Esophagus muscularis mucosa (tissue), 4 donors: ENCODE results near the gene HELZ2. TPM values are rescaled to one million over a fixed set of nuclear protein-coding genes. Genes with fewer than 3 reads are reported as not detected.

ENCODE experiments used
- DNase-seq: peaks from one replicate; pipeline ENCODE4 v3.0.0-alpha.2; 2017; ENCODE audit errors: extremely low spot score
- H3K27ac ChIP-seq, 4 donors: fragments of 200-600 bp; sonication (generic); replicated peaks in 1 of 4; 1 replicate in 3 of 4; 2 replicates in 1 of 4; pipeline ENCODE4 v1.5.1; 2016 to 2019; ENCODE audit warnings: mild to moderate bottlenecking in 1 of 4
- H3K27me3 ChIP-seq, 4 donors: fragments of 200-600 bp; sonication (generic); one replicate each; pipeline versions ENCODE4 v1.5.1 to v1.6.0; 2016 to 2019
- H3K36me3 ChIP-seq, 4 donors: fragments of 200-600 bp; sonication (generic); one replicate each; pipeline ENCODE4 v1.5.1; 2016 to 2019
- H3K4me1 ChIP-seq, 4 donors: fragments of 200-600 bp; sonication (generic); one replicate each; pipeline ENCODE4 v1.5.1; 2016 to 2019
- H3K4me3 ChIP-seq, 4 donors: fragments of 200-600 bp; sonication (generic); 1 replicate in 2 of 4; 2 replicates in 2 of 4; pipeline ENCODE4 v1.5.1; 2016 to 2019; ENCODE audit warnings: mild to moderate bottlenecking in 4 of 4, moderate library complexity in 1 of 4
- H3K9me3 ChIP-seq, 4 donors: fragments of 200-600 bp; sonication (generic); 1 replicate in 3 of 4; 2 replicates in 1 of 4; pipeline ENCODE4 v1.5.1; 2016 to 2019
- EP300 ChIP-seq: sonication (generic); formaldehyde crosslinking; IDR thresholded peaks from one replicate; pipeline ENCODE4 v1.6.1; 2017; ENCODE audit warnings: antibody characterized with exemption
- POLR2A ChIP-seq: fragments of 450-650 bp; IDR thresholded peaks from one replicate; pipeline ENCODE4 v1.6.1; 2017; ENCODE audit warnings: antibody characterized with exemption, moderate library complexity, mild to moderate bottlenecking, low read depth
- POLR2AphosphoS5 ChIP-seq, 2 donors: sonication (generic); formaldehyde crosslinking; IDR thresholded peaks; one replicate each; pipeline ENCODE4 v1.6.1; 2017; ENCODE audit warnings: antibody characterized with exemption in 2 of 2
- WGBS: methylation state at CpG from one replicate; pipeline ENCODE4 v1.1.5; 2018; 5-methylcytosine and 5-hydroxymethylcytosine counted together
- intact Hi-C: fragments of 100-400 bp; cut with DNase I; formaldehyde crosslinking; loops from one replicate; pipeline ENCODE4 v1.15.1; 2023
- total RNA-seq, 4 donors: library from RNA; depleted of rRNA; stranded (reverse); fragments of >200 nt; gene quantifications; one replicate each; pipeline versions ENCODE4 v1.1.0 to v1.2.1, GENCODE V29; 2016
- TF ChIP-seq, protein P1 (sequence below), 3 experiments: fragments of 200-600 bp in 2 of 3; fragments of 450-650 bp in 1 of 3; sonication (generic) in 2 of 3; IDR thresholded peaks; one replicate each; pipeline ENCODE4 v1.5.1; 2017 to 2019; ENCODE audit warnings: antibody characterized with exemption in 3 of 3, mild to moderate bottlenecking in 2 of 3, moderate library complexity in 1 of 3

HELZ2 gene
- total RNA-seq, 4 donors from 2014 or later, result 19.5 to 36.9 (median 30.3) TPM

- H3K27ac ChIP-seq, result no peak overlapping the region
- TF ChIP-seq POLR2AphosphoS5 (IDR thresholded peaks at IDR 0.05) (no peak), EP300 (no peak), POLR2A (no peak)
- TF ChIP-seq, protein P1, sequence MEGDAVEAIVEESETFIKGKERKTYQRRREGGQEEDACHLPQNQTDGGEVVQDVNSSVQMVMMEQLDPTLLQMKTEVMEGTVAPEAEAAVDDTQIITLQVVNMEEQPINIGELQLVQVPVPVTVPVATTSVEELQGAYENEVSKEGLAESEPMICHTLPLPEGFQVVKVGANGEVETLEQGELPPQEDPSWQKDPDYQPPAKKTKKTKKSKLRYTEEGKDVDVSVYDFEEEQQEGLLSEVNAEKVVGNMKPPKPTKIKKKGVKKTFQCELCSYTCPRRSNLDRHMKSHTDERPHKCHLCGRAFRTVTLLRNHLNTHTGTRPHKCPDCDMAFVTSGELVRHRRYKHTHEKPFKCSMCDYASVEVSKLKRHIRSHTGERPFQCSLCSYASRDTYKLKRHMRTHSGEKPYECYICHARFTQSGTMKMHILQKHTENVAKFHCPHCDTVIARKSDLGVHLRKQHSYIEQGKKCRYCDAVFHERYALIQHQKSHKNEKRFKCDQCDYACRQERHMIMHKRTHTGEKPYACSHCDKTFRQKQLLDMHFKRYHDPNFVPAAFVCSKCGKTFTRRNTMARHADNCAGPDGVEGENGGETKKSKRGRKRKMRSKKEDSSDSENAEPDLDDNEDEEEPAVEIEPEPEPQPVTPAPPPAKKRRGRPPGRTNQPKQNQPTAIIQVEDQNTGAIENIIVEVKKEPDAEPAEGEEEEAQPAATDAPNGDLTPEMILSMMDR (IDR thresholded peaks at IDR 0.05), result no peak
- intact Hi-C loops, result no loop called here
- H3K27me3 ChIP-seq, result peaks cover 0 to 53% (median 8%) of the 10 kb centered on the region in 4 donors
- no peaks in the 10 kb centered on the region for H3K9me3 ChIP-seq
- H3K36me3 ChIP-seq, result no peaks in the 10 kb centered on the region
- WGBS, result 88% methylated on average over 16 of the region's 28 CpGs
- no peak overlapping the region for H3K4me3 ChIP-seq
- DNase-seq, result no peak
- H3K4me1 ChIP-seq, result peaks cover 14 to 22% (median 18%) of the 10 kb centered on the region in 4 donors
Observed at GRCh38 chr20:63541371-63541770, 32.7 kb downstream of the HELZ2 start.

GRCh38 chr20:63540417-63541186 is 33.4 kb downstream of the HELZ2 start:
- no peaks in the 10 kb centered on the region for H3K9me3 ChIP-seq
- intact Hi-C loops, result no loop called here
- no peaks in the 10 kb centered on the region for H3K36me3 ChIP-seq
- peaks cover 14 to 23% (median 19%) of the 10 kb centered on the region in 4 donors for H3K4me1 ChIP-seq
- no peak overlapping the region for H3K4me3 ChIP-seq
- no peak for DNase-seq
- no peak for TF ChIP-seq POLR2A
- TF ChIP-seq POLR2AphosphoS5 (IDR thresholded peaks at IDR 0.05), result no peak
- TF ChIP-seq, protein P1 (IDR thresholded peaks at IDR 0.05), result no peak
- no peak for TF ChIP-seq EP300
- H3K27me3 ChIP-seq, result peaks cover 0 to 52% (median 9%) of the 10 kb centered on the region in 4 donors
- WGBS, result 78% methylated on average over 10 of the region's 49 CpGs
- no peak overlapping the region for H3K27ac ChIP-seq

- no peak for DNase-seq
- intact Hi-C loops, result loop anchor here (2.0 to 10.0 kb wide), 2 partner anchors 115 to 257 kb away; partner anchors contain the start of genes RTEL1 and STMN3
- H3K36me3 ChIP-seq, result no peaks in the 10 kb centered on the region
- no peak overlapping the region for H3K4me3 ChIP-seq
- no peak overlapping the region for H3K27ac ChIP-seq
- peaks cover 0 to 53% (median 15%) of the 10 kb centered on the region in 4 donors for H3K27me3 ChIP-seq
- no peak for TF ChIP-seq POLR2AphosphoS5 (IDR thresholded peaks at IDR 0.05)
- peaks cover 16 to 31% (median 25%) of the 10 kb centered on the region in 4 donors for H3K4me1 ChIP-seq
- whole genome bisulfite sequencing, result 89% methylated on average over 19 of the region's 29 CpGs
- H3K9me3 ChIP-seq, result no peaks in the 10 kb centered on the region
Observed at GRCh38 chr20:63539441-63540370, 34.3 kb downstream of the HELZ2 start.

- DNase-seq, result no peak
- Histone ChIP-seq H3K27ac (no peak overlapping the region), H3K27me3 (peaks cover 0 to 57% (median 22%) of the 10 kb centered on the region in 4 donors), H3K4me3 (no peak overlapping the region), H3K36me3 (no peaks in the 10 kb centered on the region), H3K9me3 (no peaks in the 10 kb centered on the region), H3K4me1 (peaks cover 16 to 34% (median 27%) of the 10 kb centered on the region in 4 donors)
- WGBS, result 83% methylated on average over 10 of the region's 12 CpGs
- intact Hi-C loops, result loop anchor here (2.0 to 10.0 kb wide), 2 partner anchors 116 to 258 kb away; partner anchors contain the start of genes RTEL1 and STMN3
- TF ChIP-seq, protein P1 (IDR thresholded peaks at IDR 0.05), result no peak
- TF ChIP-seq EP300 (no peak), POLR2AphosphoS5 (IDR thresholded peaks at IDR 0.05) (no peak), POLR2A (no peak)
Observed at GRCh38 chr20:63539092-63539430, 35.0 kb downstream of the HELZ2 start.
